Hepatic stellate cell (primary cell): ENCODE measurements around the gene OSTF1.

Source experiments
- DNase-seq: peaks from one replicate; pipeline ENCODE4 v3.0.0; 2011; ENCODE audit warnings: low spot score

The OSTF1 gene

DNA sequence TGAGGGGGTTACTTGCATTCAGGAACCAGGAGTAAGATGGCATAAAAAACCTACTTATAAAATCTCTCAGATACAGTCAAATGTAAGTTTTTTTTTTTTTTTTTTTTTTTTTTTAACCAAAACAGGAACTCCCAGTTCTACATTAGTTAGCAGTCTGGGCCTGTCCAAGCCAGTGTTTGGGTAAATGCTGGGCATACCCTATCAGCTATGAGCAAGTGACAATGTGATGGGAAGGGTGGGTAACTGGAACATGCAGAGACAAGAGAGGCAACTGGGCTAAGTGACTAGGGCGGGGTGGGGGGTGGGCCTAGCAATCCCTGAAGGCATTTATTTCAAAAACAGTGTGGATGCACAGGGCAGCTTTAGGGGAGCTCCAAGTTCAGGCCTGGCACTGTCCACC lies 2.7 kb upstream of the OSTF1 start:
- no peak for DNase-seq

DNA sequence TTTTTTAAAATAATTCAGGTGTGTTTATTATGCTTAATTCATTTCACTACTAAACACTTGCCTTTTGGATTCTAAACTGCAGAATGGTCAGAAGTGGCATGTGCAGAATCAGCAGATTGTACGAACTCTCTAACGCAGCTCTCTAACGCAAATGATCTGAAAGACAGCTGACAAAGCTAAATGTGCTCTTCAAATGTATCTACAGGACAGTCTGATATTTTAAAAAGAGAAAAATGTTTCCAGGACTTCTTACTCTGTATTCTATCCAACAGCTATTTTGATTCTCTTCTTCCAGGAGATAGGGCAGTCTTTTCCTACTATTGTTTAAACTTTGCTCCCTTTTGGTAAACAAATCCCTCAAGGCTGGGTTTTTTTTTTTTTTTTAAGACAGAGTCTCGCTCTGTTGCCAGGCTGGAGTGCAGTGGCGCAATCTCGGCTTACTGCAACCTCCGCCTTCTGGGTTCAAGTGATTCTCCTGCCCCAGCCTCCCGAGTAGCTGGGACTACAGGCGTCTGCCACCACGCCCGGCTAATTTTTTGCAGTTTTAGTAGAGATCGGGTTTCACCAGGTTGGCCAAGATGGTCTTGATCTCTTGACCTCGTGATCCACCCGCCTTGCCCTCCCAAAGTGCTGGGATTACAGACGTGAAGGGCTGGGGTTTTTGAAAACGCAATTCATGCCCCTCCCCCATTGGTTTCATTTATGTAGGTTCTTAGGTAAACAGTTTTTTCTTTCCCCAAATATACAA lies 1.6 kb upstream of the OSTF1 start:
- DNase-seq, result no peak

- DNase-seq, result peak; percentile 51
Measured at GRCh38 chr9:75087289-75087823, 958 bp upstream of the OSTF1 start.

- DNase-seq, result peak; percentile 73
Measured at GRCh38 chr9:75088646-75089372, 495 bp downstream of the OSTF1 start.

DNA sequence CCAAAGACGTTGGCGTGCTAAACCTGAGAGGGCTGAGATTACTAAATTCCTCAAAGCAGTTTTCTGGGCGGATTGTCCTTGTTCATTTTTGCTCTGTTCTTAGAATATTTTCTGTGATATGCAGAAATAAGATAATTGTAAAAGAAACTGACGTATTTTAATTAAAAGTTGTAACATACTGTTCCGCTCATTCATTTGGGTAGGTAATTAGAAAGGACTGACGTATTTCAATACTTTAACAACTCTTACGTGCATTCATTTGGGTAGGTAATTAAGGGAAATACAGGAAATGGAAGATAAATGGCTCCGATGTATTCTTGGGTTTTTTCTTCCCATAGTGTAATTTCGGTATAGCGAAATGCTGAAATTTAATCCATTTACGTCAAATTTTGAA lies 1.1 kb downstream of the OSTF1 start:
- no peak for DNase-seq

- DNase-seq, result no peak
Measured at GRCh38 chr9:75090579-75090978, 2.3 kb downstream of the OSTF1 start.

DNA sequence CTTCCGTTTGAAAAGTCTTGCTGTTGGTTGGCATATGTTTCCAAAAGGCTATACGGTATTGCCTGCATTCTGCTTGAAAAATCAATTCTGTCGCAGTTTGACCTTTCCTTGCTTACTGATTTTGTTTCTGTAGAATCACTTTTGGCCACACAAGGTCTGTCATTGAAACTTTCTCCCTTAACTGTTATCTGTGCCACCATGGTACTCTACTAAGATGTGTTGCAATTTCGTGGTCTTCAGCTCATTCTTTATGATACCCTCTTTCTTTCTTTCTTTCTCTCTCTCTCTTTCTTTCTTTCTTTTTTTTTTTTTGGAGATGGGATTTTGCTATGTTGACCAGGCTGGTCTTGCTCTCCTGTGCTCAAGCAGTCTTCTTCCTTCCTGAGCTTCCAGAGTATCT lies 4.5 kb downstream of the OSTF1 start:
- no peak for DNase-seq

DNA sequence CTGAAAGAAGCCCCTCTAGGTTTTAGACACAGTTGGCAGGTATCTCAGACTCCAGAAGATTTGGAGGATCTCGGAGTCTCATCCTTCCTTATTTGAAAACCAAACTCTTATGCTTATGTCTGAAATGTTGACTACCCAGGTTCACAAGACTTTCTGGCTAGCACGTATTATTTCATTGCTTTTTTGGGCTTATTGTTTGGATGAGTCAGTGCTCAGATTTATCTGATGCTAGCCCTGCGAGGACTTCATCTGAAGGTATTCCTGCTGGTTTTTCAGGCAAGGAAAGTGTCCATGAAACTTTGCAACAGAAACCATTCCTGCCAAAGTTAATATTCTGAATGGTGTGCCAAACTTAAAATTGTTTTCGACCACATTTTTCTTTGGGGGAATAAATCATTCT lies 8.5 kb downstream of the OSTF1 start:
- DNase-seq, result no peak

- DNase-seq, result no peak
Measured at GRCh38 chr9:75101004-75101588, 12.8 kb downstream of the OSTF1 start.

- no peak for DNase-seq
Measured at GRCh38 chr9:75102177-75102790, 14.0 kb downstream of the OSTF1 start.

DNA sequence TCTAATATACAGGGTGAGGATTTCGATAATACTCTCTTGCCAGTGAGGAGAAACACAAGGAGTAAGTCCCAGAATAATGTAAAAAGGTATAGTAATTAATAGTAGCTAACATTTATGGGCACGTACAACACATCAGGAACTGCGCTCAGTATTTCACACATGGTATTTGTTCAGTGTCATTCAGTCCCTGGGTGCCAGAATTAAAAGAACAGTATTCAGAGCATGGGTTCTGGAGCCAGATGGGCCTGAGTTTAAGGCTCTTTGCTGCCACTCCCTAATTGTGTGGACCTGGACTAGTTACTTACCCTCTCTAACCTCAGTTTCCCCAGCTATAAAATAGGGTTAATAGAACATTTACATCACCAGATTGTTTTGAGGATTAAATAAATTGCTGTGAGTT lies 16.3 kb downstream of the OSTF1 start:
- DNase-seq, result no peak

- DNase-seq, result no peak
Measured at GRCh38 chr9:75105019-75105540, 16.8 kb downstream of the OSTF1 start.

DNA sequence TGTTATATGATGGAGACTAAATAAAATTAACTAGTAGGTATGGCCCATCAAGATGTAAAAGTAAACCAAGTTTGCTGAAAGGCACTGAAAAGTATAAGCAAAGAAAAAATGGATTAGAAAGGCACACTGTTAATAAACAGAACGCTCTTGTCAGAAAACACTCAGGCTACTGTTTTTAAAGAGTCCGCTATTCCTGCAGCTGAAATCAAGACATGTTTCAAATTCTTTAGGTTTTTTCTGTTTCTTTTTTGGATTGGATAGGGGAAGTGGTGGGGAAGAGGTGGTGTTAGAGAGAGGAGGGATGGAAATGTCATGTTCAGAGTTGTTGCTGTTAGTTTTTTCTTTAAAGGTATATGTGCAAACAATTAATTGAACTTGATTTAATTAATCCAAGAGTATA lies 17.5 kb downstream of the OSTF1 start:
- DNase-seq, result no peak

DNA sequence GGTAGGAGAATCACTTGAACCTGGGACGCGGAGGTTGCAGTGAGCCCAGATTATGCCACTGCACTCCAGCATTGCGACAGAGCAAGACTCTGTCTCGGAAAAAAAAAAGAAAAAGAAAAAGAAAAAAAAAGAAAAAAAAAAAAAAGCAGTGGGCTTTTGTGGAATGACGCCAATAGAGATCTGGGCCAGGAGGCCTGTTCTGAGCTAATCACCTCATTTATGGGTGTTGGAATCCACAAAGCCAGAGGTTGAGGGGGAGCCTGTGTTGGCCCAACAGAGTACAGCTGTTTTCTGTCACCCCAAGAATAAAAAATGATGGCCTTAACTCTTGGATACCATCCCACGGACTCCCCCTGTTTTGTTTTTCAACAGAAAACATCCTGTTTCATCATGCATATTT lies 18.5 kb downstream of the OSTF1 start:
- no peak for DNase-seq

GRCh38 chr9:75108571-75108970 lies 20.3 kb downstream of the OSTF1 start:
- peak; percentile 69 for DNase-seq

DNA sequence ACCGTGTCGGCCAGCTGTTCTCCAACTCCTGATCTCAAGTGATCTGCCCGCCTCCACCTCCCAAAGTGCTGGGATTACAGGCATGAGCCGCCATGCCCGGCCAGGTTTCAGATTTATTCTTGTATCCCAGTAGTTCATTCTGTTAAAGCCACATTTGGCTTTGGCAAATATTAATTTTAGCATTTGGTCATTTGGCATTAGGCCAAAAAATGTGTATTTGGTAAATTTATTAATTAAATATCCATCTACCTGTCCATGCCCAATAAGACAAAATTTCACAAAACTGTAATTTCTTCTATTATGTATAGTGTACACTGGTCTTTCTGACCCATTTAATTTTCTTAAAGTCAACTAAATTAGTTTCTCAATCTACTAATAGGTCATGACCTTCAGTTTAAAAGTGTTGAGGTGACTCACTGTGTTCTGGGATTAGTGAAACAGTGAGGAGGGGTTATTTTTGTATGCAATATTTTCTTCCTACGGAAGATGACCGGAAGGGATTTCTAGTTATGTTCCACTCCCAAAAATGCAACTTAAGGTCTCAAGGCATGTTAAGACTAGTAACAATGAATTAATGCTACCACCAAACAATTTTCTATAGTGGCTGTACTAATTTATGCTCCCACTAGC lies 21.0 kb downstream of the OSTF1 start:
- DNase-seq, result no peak

- DNase-seq, result no peak
Measured at GRCh38 chr9:75111019-75111622, 22.8 kb downstream of the OSTF1 start.

GRCh38 chr9:75112789-75113188 lies 24.5 kb downstream of the OSTF1 start:
- DNase-seq, result no peak

GRCh38 chr9:75116306-75116705 lies 28.0 kb downstream of the OSTF1 start:
- no peak for DNase-seq

DNA sequence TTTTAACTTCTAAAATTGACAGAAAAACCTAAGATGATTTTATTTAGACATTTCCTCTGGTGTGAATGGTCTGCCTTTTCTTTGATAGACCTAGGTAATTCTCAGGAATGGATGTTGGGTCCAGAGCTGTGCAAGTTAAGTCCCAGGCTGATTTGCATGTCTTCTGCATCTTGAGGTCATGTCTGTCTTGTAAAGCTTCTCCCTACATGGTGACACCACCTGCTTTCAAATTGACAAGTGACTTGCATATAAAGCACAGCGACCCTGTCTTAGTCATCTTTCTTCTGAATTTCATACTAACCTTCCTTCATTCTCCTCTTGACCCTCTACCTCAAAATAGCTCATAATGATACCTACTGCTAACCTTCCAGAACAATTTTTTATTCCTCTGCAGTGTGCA lies 29.2 kb downstream of the OSTF1 start:
- no peak for DNase-seq

DNA sequence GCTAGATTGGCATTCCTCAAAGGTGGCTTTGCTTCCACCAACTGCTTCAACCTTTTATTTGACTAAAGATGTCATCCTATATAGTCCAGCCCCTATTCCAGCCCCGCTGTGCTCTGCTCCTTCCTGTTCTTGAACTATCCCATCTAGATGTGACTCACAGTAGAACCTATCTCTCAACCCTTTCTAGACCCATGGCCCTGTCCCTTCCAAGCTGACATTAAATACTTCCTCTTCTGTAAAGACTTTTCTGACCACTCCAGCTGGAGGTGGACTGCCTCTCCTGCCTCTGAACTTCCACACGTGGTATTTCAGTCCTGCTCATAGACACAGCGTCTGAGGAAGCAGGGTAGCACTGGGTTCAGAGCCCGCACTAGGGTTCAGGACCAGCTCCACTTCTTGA lies 32.4 kb downstream of the OSTF1 start:
- DNase-seq, result no peak
